ENCODE measurements around the gene EVI5L.

GRCh38 chr19:7850000-7850813 is 20.2 kb downstream of the EVI5L start:
- TF ChIP-seq POLR2A (IDR thresholded peaks at IDR 0.05) (no peak), CTCF (IDR thresholded peaks at IDR 0.05) (no peak)

Measured in breast epithelium (tissue), 3 donors.